Epithelial cell of esophagus (primary cell): Measurements from ENCODE around the gene POMT1.

Experiments
- DNase-seq: peaks from one replicate; pipeline ENCODE4 v3.0.0; 2010; ENCODE audit warnings: low read depth
- H3K4me3 ChIP-seq: 2 replicates; pipeline ENCODE4 v1.5.1; 2011; ENCODE audit warnings: mild to moderate bottlenecking, low read length, control low read depth
- CTCF ChIP-seq: IDR thresholded peaks from 2 replicates; pipeline ENCODE4 v1.5.1; 2011; ENCODE audit warnings: low read depth, mild to moderate bottlenecking, low read length, control low read depth, inconsistent platforms; ENCODE audit not compliant: insufficient read depth; ENCODE audit errors: missing control alignments

Gene POMT1

GRCh38 chr9:131477367-131477766 is 25.4 kb upstream of the POMT1 start:
- H3K4me3 ChIP-seq = no peak overlapping the region
- DNase-seq = no peak
- no peak for TF ChIP-seq CTCF

- TF ChIP-seq CTCF = no peak
- H3K4me3 ChIP-seq = no peak overlapping the region
- DNase-seq = no peak
Measured at GRCh38 chr9:131477816-131478419, 24.8 kb upstream of the POMT1 start.

- DNase-seq = peak; percentile 35
- no peak overlapping the region for H3K4me3 ChIP-seq
- TF ChIP-seq CTCF = peak; percentile 57
Measured at GRCh38 chr9:131478421-131478868, 24.3 kb upstream of the POMT1 start.

- no peak for TF ChIP-seq CTCF
- no peak for DNase-seq
- no peak overlapping the region for H3K4me3 ChIP-seq
Measured at GRCh38 chr9:131478911-131479310, 23.8 kb upstream of the POMT1 start.

GRCh38 chr9:131480258-131480657 is 22.5 kb upstream of the POMT1 start:
- peak; percentile 60 for DNase-seq
- no peak for TF ChIP-seq CTCF

DNA sequence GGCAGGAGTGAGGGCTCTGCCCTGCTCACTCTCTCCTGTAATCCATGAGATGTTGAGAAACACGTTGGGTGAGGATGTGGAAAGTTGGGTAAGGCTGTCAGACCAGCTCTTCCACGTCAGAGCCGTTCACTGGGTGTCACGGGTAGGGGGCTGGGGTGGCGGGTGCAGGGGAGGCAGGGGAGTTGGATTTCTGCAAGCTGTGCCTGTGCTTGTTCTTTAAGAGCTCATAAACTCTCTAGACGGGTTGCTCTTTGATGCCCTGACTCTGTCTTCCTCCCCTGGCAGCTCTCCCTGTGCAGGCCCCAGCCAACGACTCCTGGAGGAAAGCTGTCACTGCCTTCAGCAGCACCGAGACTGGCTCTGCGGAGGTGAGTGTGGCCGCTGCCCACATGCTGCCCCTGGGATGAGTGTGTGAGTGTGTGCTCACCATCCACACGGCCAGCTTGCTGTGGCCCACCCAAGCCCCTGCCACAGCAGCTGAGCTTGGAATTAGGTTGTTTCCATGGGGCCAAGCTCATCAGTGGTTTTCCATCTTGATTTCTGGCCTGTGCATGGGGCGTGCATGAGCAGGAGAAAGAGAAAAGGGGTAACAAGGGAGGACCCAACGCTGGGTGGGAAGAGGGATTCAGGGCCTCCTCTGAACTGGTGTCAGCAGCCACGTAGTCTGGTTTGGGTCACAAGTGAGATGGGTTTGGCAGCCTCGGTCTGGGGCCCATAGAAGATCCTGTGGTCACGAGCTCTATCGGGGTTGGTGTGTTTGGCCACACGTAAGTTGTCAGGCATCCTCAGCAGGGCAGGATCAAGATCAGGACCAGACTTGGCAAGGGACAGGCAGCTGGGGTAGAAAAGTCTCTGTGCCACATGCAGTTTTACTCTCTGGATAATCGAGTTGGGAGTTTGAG is 21.0 kb upstream of the POMT1 start:
- DNase-seq = peak; percentile 70
- TF ChIP-seq CTCF = no peak
- no peak overlapping the region for H3K4me3 ChIP-seq

More at GRCh38 chr9:131480258-131480657, 22.5 kb upstream of the POMT1 start:
- no peak overlapping the region for H3K4me3 ChIP-seq
